ENCODE measurements around the gene HNRNPA1L2. TPM values are rescaled to one million over a fixed set of nuclear protein-coding genes. Genes with fewer than 3 reads are reported as not detected.
"Not testable (repeated sequence)": the region's sequence is repeated elsewhere in the genome, so short reads cannot be mapped to it uniquely, and the experiment has no call there.

Gene HNRNPA1L2
- total RNA-seq, 4 donors from 2014 or later, result 4.4 to 9.7 (median 5.6) TPM

- DNase-seq, result no peak
- TF ChIP-seq POLR2A (IDR thresholded peaks at IDR 0.05), result no peak
- TF ChIP-seq, protein P1, sequence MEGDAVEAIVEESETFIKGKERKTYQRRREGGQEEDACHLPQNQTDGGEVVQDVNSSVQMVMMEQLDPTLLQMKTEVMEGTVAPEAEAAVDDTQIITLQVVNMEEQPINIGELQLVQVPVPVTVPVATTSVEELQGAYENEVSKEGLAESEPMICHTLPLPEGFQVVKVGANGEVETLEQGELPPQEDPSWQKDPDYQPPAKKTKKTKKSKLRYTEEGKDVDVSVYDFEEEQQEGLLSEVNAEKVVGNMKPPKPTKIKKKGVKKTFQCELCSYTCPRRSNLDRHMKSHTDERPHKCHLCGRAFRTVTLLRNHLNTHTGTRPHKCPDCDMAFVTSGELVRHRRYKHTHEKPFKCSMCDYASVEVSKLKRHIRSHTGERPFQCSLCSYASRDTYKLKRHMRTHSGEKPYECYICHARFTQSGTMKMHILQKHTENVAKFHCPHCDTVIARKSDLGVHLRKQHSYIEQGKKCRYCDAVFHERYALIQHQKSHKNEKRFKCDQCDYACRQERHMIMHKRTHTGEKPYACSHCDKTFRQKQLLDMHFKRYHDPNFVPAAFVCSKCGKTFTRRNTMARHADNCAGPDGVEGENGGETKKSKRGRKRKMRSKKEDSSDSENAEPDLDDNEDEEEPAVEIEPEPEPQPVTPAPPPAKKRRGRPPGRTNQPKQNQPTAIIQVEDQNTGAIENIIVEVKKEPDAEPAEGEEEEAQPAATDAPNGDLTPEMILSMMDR (IDR thresholded peaks at IDR 0.05), result no peak
- no peaks in the 10 kb centered on the region for H3K27me3 ChIP-seq
- WGBS, 2 donors, result 35 to 44% methylated on average over 3 of the region's 3 CpGs
- peak overlapping the region in 2 of 3 donors; percentile 72 to 80 for H3K4me3 ChIP-seq (replicated peaks in 1 of 3)
- no peaks in the 10 kb centered on the region for H3K36me3 ChIP-seq
- intact Hi-C loops (cut with DNase I), result no loop called here
- H3K9me3 ChIP-seq, result no peaks in the 10 kb centered on the region
- H3K4me1 ChIP-seq, result peaks cover 0 to 7% of the 10 kb centered on the region in 2 donors
- H3K27ac ChIP-seq, result peak overlapping the region; percentile 70 to 82 (median 77)
Observed at GRCh38 chr13:52600666-52601065, 41.6 kb upstream of the HNRNPA1L2 start.

- 74 to 80% methylated on average over 4 of the region's 4 CpGs for whole genome bisulfite sequencing, 2 donors
- DNase-seq; H3K4me3 ChIP-seq (replicated peaks in 1 of 3); H3K9me3 ChIP-seq; intact Hi-C loops (cut with DNase I); H3K4me1 ChIP-seq; H3K27me3 ChIP-seq; H3K36me3 ChIP-seq; H3K27ac ChIP-seq: not testable (repeated sequence)
Observed at GRCh38 chr13:52603316-52603715, 38.9 kb upstream of the HNRNPA1L2 start.

DNA sequence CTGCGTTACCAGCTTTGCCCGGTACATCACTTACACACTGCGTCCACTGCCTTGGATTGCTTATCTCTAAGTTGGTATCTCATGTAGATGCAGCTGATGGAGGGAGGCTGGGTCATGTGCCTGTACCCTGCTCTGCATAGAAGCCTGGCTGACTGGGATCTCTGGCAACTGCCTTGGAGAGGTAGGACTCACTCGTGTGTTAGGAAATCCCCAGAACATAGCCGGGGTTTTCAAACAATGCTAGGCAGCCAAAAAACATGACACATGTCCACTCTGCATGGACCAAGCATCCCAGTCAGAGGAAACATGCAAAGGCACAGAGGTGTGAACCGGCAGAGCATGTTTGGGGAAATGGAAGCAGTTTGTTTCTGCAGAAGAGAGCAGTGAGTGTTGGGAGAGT is 36.1 kb upstream of the HNRNPA1L2 start:
- H3K4me1 ChIP-seq; H3K9me3 ChIP-seq; H3K27ac ChIP-seq; DNase-seq; intact Hi-C loops (cut with DNase I); H3K4me3 ChIP-seq (replicated peaks in 1 of 3); H3K36me3 ChIP-seq; H3K27me3 ChIP-seq: not testable (repeated sequence)
- WGBS, 2 donors, result 80 to 83% methylated on average over 6 of the region's 6 CpGs

GRCh38 chr13:52606795-52607194 is 35.4 kb upstream of the HNRNPA1L2 start:
- H3K27me3 ChIP-seq; intact Hi-C loops (cut with DNase I); DNase-seq; H3K27ac ChIP-seq; H3K4me1 ChIP-seq; H3K36me3 ChIP-seq; H3K4me3 ChIP-seq (replicated peaks in 1 of 3); H3K9me3 ChIP-seq: not testable (repeated sequence)
- WGBS, 2 donors, result 79 to 81% methylated on average over 1 of the region's 1 CpG

DNA sequence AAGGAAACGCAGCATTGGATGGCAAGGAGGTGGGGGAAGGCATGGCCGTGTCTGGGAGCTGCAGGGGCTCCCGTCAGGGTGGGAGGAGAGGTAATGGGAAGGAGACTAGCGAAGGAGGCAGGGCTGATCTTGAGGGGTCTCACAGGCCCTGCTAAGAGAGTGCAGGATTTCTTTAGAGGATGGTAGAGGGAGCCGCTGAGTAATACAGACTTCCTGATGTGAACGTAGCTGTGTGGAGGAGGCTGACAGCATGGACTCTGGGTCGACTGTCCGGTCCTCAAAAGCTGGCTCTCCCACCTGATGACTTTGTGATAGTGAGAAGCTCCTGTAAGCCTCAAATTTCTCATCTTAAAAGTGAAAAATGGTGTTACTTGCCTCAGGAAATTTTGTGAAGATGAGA is 34.0 kb upstream of the HNRNPA1L2 start:
- H3K4me3 ChIP-seq (replicated peaks in 1 of 3); H3K27me3 ChIP-seq; intact Hi-C loops (cut with DNase I); DNase-seq; H3K27ac ChIP-seq; H3K36me3 ChIP-seq; H3K9me3 ChIP-seq; H3K4me1 ChIP-seq: not testable (repeated sequence)
- WGBS, 2 donors, result 61 to 73% methylated on average over 8 of the region's 8 CpGs

- H3K36me3 ChIP-seq; H3K4me3 ChIP-seq (replicated peaks in 1 of 3); H3K27ac ChIP-seq; H3K9me3 ChIP-seq; H3K4me1 ChIP-seq; H3K27me3 ChIP-seq; DNase-seq; intact Hi-C loops (cut with DNase I): not testable (repeated sequence)
- TF ChIP-seq, protein P1 (IDR thresholded peaks at IDR 0.05), result peak in 4 of 6 experiments; percentile 26 to 42 (median 38)
- WGBS, 2 donors, result 72 to 74% methylated on average over 10 of the region's 10 CpGs
Observed at GRCh38 chr13:52609013-52609606, 33.1 kb upstream of the HNRNPA1L2 start.

- H3K4me1 ChIP-seq; H3K4me3 ChIP-seq (replicated peaks in 1 of 3); H3K36me3 ChIP-seq; H3K27me3 ChIP-seq; H3K9me3 ChIP-seq; intact Hi-C loops (cut with DNase I); H3K27ac ChIP-seq; DNase-seq: not testable (repeated sequence)
- WGBS, 2 donors, result 97 to 98% methylated on average over 5 of the region's 5 CpGs
Observed at GRCh38 chr13:52610158-52610557, 32.1 kb upstream of the HNRNPA1L2 start.
